PC-3 (cell line): ENCODE results near the gene DTNB.

Experiments
- CTCF ChIP-seq: fragments of 300-600 bp; sonication (generic); conservative IDR thresholded peaks from 2 replicates; pipeline ENCODE4 v1.5.1; 2017; ENCODE audit warnings: antibody characterized with exemption, low read depth, mild to moderate bottlenecking, low read length
- EZH2phosphoT487 ChIP-seq: fragments of 300-600 bp; sonication (generic); IDR thresholded peaks from 2 replicates; pipeline ENCODE4 v1.6.1; 2018; ENCODE audit warnings: mild to moderate bottlenecking, antibody characterized with exemption, low read length, borderline replicate concordance

- TF ChIP-seq CTCF (no peak), EZH2phosphoT487 (no peak)
Observed at GRCh38 chr2:25481381-25482300, 191.7 kb downstream of the DTNB start.
